Esophagus muscularis mucosa (tissue), 3 donors: ENCODE data around the gene ST6GALNAC6.

ENCODE experiments used
- CTCF ChIP-seq, 3 experiments: fragments of 200-600 bp in 2 of 3; fragments of 450-650 bp in 1 of 3; sonication (generic) in 2 of 3; IDR thresholded peaks; one replicate each; pipeline ENCODE4 v1.5.1; 2017 to 2019; ENCODE audit warnings: antibody characterized with exemption in 3 of 3, mild to moderate bottlenecking in 2 of 3, moderate library complexity in 1 of 3
- POLR2A ChIP-seq: fragments of 450-650 bp; IDR thresholded peaks from one replicate; pipeline ENCODE4 v1.6.1; 2017; ENCODE audit warnings: antibody characterized with exemption, moderate library complexity, mild to moderate bottlenecking, low read depth
- POLR2AphosphoS5 ChIP-seq, 2 donors: sonication (generic); formaldehyde crosslinking; IDR thresholded peaks; one replicate each; pipeline ENCODE4 v1.6.1; 2017; ENCODE audit warnings: antibody characterized with exemption in 2 of 2

- TF ChIP-seq CTCF (IDR thresholded peaks at IDR 0.05), result no peak
- no peak for TF ChIP-seq POLR2A
- no peak for TF ChIP-seq POLR2AphosphoS5 (IDR thresholded peaks at IDR 0.05)
Measured at GRCh38 chr9:127846443-127847177, 52.8 kb downstream of the ST6GALNAC6 start.
